Measurements from ENCODE around the gene UQCR11. TPM values are rescaled to one million over a fixed set of nuclear protein-coding genes. Genes with fewer than 3 reads are reported as not detected.

UQCR11 gene
- total and polyA plus RNA-seq, 2 of the 4 experiments (the other 2 are of a cell fraction) = 29.2 to 177 TPM

DNA sequence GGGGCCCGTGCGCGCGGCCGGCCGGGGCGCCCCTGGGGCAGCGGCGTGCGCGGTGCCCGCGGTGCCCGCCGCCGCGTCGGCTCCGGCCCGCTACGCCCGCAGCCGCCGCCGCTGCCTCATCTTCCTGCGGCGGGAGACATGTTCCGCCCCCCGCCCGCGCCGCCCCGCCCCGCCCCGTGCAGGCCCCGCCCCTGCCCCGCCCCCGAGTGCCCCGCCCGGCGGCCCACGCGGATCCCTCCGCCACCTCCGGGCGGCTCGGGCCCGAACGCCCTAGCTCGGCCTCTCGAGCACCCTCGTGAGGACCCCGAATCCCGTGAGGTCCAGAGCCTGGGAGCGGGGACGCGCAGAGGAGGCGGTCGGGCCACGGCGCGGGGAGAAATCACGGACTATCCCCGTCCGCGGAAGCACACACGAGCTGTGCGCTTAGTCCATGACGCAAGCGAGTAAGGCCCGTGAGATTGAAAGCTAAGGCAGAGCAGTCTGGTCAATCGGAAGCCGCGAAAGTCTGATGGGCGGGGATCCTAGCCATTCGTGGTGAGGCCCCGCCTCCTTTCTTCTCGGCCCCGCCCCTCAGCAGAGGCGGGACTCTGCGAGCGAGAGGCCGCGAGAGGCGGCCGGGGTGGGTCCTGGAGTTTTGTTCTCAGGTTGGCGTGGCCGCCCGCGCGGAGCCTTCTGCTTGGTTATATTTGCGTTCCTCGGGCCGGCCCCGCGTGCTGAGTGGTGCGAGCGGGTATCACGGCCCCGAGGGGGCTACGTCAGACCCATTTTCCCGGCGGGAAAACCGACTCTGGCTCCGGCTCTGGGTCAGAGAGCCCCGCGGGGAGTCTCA, 47.4 kb upstream of the UQCR11 start, which contains the start of gene TCF3:
Gene TCF3 (minus strand): TSS at position 145 of the 829 bp plus-strand sequence. CDS start 2,367 bp downstream, outside the sequence.
- H2AFZ ChIP-seq (replicated peaks; ENCODE audit: low read length, poor library complexity) = peak within 1 kb of the TSS; percentile 100
- peak within 1 kb of the TSS; percentile 81 for H3K4me3 ChIP-seq (ENCODE audit: insufficient read depth, low read depth, low read length)
- H2AK5ac ChIP-seq (ENCODE audit: low read depth, low read length) = no peak within 1 kb of the TSS
- TF ChIP-seq CEBPB (IDR thresholded peaks at IDR 0.05; ENCODE audit: low read depth, low read length) = peak; percentile 92
- TF ChIP-seq CHD1 (IDR thresholded peaks at IDR 0.05; ENCODE audit: low read depth, low read length) = no peak
- peak; percentile 66 for TF ChIP-seq FOS (IDR thresholded peaks at IDR 0.05; ENCODE audit: low read depth, low read length)
- no peak for TF ChIP-seq RAD21 (IDR thresholded peaks at IDR 0.05; ENCODE audit: low read length)
- TF ChIP-seq MAFK (IDR thresholded peaks at IDR 0.05; ENCODE audit: low read depth, low read length) = no peak
- no peak for TF ChIP-seq SMC3 (IDR thresholded peaks at IDR 0.05; ENCODE audit: low read depth, low read length)
- peak; percentile 84 for TF ChIP-seq RCOR1 (IDR thresholded peaks at IDR 0.05; ENCODE audit: insufficient replicate concordance, low read length)
- TF ChIP-seq BHLHE40 (IDR thresholded peaks at IDR 0.05; ENCODE audit: low read depth, low read length) = peak; percentile 64; the same call in 1 of the 2 replicates
- peak; percentile 77; the same call in 1 of the 2 replicates for TF ChIP-seq MAZ (IDR thresholded peaks at IDR 0.05; ENCODE audit: borderline replicate concordance, low read depth, low read length)
- H3K23ac ChIP-seq (ENCODE audit: low read depth, low read length) = peak within 1 kb of the TSS; percentile 100
- peak within 1 kb of the TSS; percentile 91 for H3K4me2 ChIP-seq (ENCODE audit: low read depth, low read length)
- peak within 1 kb of the TSS; percentile 98 for H4K5ac ChIP-seq (ENCODE audit: low read depth, low read length)
- H3K36me3 ChIP-seq (ENCODE audit: control insufficient read depth, insufficient read depth, low read length) = peaks cover 17% of the 10 kb centered on the region; the same call in 1 of the 2 replicates
- peak within 1 kb of the TSS; percentile 100 for H2BK5ac ChIP-seq (ENCODE audit: low read depth, low read length, poor library complexity, severe bottlenecking)
- H3K56ac ChIP-seq (ENCODE audit: extremely low read depth, insufficient read depth, low read length) = peak within 1 kb of the TSS; percentile 100
- intact Hi-C loops (cut with micrococcal nuclease) (loop anchor here (1.0 kb wide), 1 partner anchor 86 kb away; no protein-coding TSS in a partner anchor), in situ Hi-C loops (cut with MboI; ENCODE audit: low sequenced_read_pairs) (no loop called here), dilution Hi-C loops (cut with HindIII; ENCODE audit: low sequenced_read_pairs, unreplicated experiment) (no loop called here)
- H4K8ac ChIP-seq (ENCODE audit: low read depth in 2 of 2, low read length in 2 of 2) = peak within 1 kb of the TSS; percentile 85 to 100
- peak within 1 kb of the TSS; percentile 99 for H3K27ac ChIP-seq (ENCODE audit: insufficient read depth, low read length)
- POLR2A ChIA-PET (ENCODE audit: unreplicated experiment) = interaction anchor here (0.5 to 0.6 kb wide), 2 partner anchors 13 to 383 kb away, joined by 4 to 17 read pairs; no protein-coding TSS in a partner anchor
- 0% methylated on average over 53 of the region's 107 CpGs; no CpG with 5 or more reads in 1 of the 2 experiments for WGBS, 2 experiments (ENCODE audit: extremely low coverage in 2 of 2, insufficient read length in 1 of 2)
- no peaks in the 10 kb centered on the region; the same call in 1 of the 2 replicates for H3K27me3 ChIP-seq (ENCODE audit: control insufficient read depth, insufficient read depth, low read length)
- peaks cover 19 to 34% of the 10 kb centered on the region in 2 experiments for H3K79me1 ChIP-seq (ENCODE audit: low read depth in 1 of 2, low read length in 2 of 2)
- CTCF ChIA-PET = interaction anchor here (0.5 to 0.7 kb wide), 2 partner anchors 74 to 129 kb away, joined by 3 to 4 read pairs; no protein-coding TSS in a partner anchor
- H3K4ac ChIP-seq (ENCODE audit: low read depth, low read length) = peak within 1 kb of the TSS; percentile 100
- no peaks in the 10 kb centered on the region for H3K9me1 ChIP-seq (ENCODE audit: insufficient read depth, low read length)
- H2BK20ac ChIP-seq (ENCODE audit: low read depth, low read length) = peak within 1 kb of the TSS; percentile 97
- peak within 1 kb of the TSS; percentile 100 for H4K91ac ChIP-seq (ENCODE audit: insufficient read depth, low read depth, low read length)
- peak within 1 kb of the TSS; percentile 100 for H2AK9ac ChIP-seq (replicated peaks; ENCODE audit: low read depth, low read length, poor library complexity)
- peak within 1 kb of the TSS; percentile 98 for H3K18ac ChIP-seq (ENCODE audit: low read depth, low read length)
- peaks cover 32% of the 10 kb centered on the region for H4K20me1 ChIP-seq (ENCODE audit: insufficient read depth, low read length)
- peak within 1 kb of the TSS; percentile 96; the same call in 1 of the 3 replicates for H2BK15ac ChIP-seq (ENCODE audit: low read depth, low read length)
- H3K9ac ChIP-seq (ENCODE audit: low read depth, low read length) = peak within 1 kb of the TSS; percentile 99
- ATAC-seq (ENCODE audit: low read depth) (peak; percentile 97), DNase-seq (peak; percentile 99)
- no peaks in the 10 kb centered on the region for H3K9me3 ChIP-seq (ENCODE audit: control insufficient read depth, insufficient read depth, low read length)
- no TSS peak for BruUV-seq (replicated peaks)
- peaks cover 3% of the 10 kb centered on the region; the same call in 1 of the 2 replicates for H3K4me1 ChIP-seq (ENCODE audit: control insufficient read depth, insufficient read depth, low read length)
- peak within 1 kb of the TSS; percentile 98 for H3K14ac ChIP-seq (replicated peaks; ENCODE audit: low read depth, low read length)
- peak within 1 kb of the TSS; percentile 100 for H2BK120ac ChIP-seq (ENCODE audit: low read depth, low read length)

All from IMR-90 (cell line).